A549 (cell line): Measurements from ENCODE around the gene ISM1.

Experiments used
- CEBPB ChIP-seq, 2 experiments: fragments of >200 bp in 1 of 2; sonication (Bioruptor Twin) in 1 of 2; formaldehyde crosslinking in 1 of 2; IDR thresholded peaks; 2 replicates each; pipeline ENCODE4 v1.6.1; 2012 to 2016
- CHD4 ChIP-seq: fragments of 200-600 bp; sonication (generic); IDR thresholded peaks from 2 replicates; pipeline ENCODE4 v1.6.1; 2016; ENCODE audit warnings: antibody characterized with exemption, mild to moderate bottlenecking, borderline replicate concordance
- CTCF ChIP-seq: fragments of >200 bp; sonication (Bioruptor Twin); formaldehyde crosslinking; IDR thresholded peaks from 3 replicates; pipeline ENCODE4 v1.5.1; 2016
- ESRRA ChIP-seq: fragments of 150-350 bp; IDR thresholded peaks from 2 replicates; pipeline ENCODE4 v1.6.1; 2014; ENCODE audit warnings: mild to moderate bottlenecking, low read length, borderline replicate concordance
- JUNB ChIP-seq: fragments of >200 bp; sonication (Bioruptor Twin); formaldehyde crosslinking; IDR thresholded peaks from 2 replicates; pipeline ENCODE4 v1.6.1; 2016
- KDM5A ChIP-seq: fragments of 200-600 bp; sonication (generic); IDR thresholded peaks from 2 replicates; pipeline ENCODE4 v1.6.1; 2016; ENCODE audit warnings: antibody characterized with exemption, mild to moderate bottlenecking
- MAFK ChIP-seq: fragments of 450-650 bp; IDR thresholded peaks from 2 replicates; pipeline ENCODE4 v1.6.1; 2014; ENCODE audit not compliant: partially characterized antibody
- MYC ChIP-seq: IDR thresholded peaks from 2 replicates; pipeline ENCODE4 v1.6.1; 2012; ENCODE audit warnings: mild to moderate bottlenecking, inconsistent platforms, low read length, improper control_type of control experiment, borderline replicate concordance
- POLR2A ChIP-seq: IDR thresholded peaks from 2 replicates; pipeline ENCODE4 v1.6.1; 2012; ENCODE audit warnings: mild to moderate bottlenecking, low read length
- RCOR1 ChIP-seq: fragments of 150-350 bp; IDR thresholded peaks from 2 replicates; pipeline ENCODE4 v1.6.1; 2014; ENCODE audit warnings: antibody characterized with exemption, low read length, low read depth
- ZFP36 ChIP-seq: fragments of 450-650 bp; IDR thresholded peaks from 2 replicates; pipeline ENCODE4 v1.6.1; 2014; ENCODE audit warnings: borderline replicate concordance; ENCODE audit not compliant: partially characterized antibody
- TF ChIP-seq, protein P1 (sequence below): fragments of 150-350 bp; IDR thresholded peaks from 2 replicates; pipeline ENCODE4 v1.6.1; 2014; ENCODE audit warnings: low read depth, mild to moderate bottlenecking, low read length

GRCh38 chr20:13342469-13343242 is 121.6 kb downstream of the ISM1 start:
- TF ChIP-seq POLR2A (no peak), CTCF (no peak), KDM5A (no peak), RCOR1 (no peak), MAFK (no peak), ESRRA (no peak), CHD4 (no peak), CEBPB (IDR thresholded peaks at IDR 0.05) (no peak), MYC (no peak), ZFP36 (no peak), JUNB (no peak)
- TF ChIP-seq, protein P1, sequence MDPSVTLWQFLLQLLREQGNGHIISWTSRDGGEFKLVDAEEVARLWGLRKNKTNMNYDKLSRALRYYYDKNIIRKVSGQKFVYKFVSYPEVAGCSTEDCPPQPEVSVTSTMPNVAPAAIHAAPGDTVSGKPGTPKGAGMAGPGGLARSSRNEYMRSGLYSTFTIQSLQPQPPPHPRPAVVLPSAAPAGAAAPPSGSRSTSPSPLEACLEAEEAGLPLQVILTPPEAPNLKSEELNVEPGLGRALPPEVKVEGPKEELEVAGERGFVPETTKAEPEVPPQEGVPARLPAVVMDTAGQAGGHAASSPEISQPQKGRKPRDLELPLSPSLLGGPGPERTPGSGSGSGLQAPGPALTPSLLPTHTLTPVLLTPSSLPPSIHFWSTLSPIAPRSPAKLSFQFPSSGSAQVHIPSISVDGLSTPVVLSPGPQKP = no peak
